H9 (cell line): ENCODE results near the gene GNA12. TPM values are rescaled to one million over a fixed set of nuclear protein-coding genes. Genes with fewer than 3 reads are reported as not detected.

Experiments
- DNase-seq: peaks from one replicate; pipeline ENCODE4 v3.0.0-alpha.2; 2017
- H2AFZ ChIP-seq: one replicate; pipeline ENCODE4 v1.6.1; 2013; ENCODE audit warnings: mild to moderate bottlenecking, low read length, control low read depth, moderate library complexity
- H2AK5ac ChIP-seq: 2 replicates; pipeline ENCODE4 v1.6.1; 2013; ENCODE audit warnings: low read length, control low read depth, mixed read lengths; ENCODE audit not compliant: insufficient read length
- H2BK120ac ChIP-seq: one replicate; pipeline ENCODE4 v1.6.1; 2013; ENCODE audit warnings: low read depth, mild to moderate bottlenecking, low read length, control low read depth, inconsistent platforms; ENCODE audit not compliant: poor library complexity, severe bottlenecking
- H2BK12ac ChIP-seq: 2 replicates; pipeline ENCODE4 v1.6.1; 2013; ENCODE audit warnings: low read length, control low read depth, mixed read lengths, low read depth; ENCODE audit not compliant: insufficient read length
- H2BK15ac ChIP-seq: 2 replicates; pipeline ENCODE4 v1.6.1; 2013; ENCODE audit warnings: low read depth, low read length, control low read depth
- H2BK20ac ChIP-seq: one replicate; pipeline ENCODE4 v1.6.1; 2013; ENCODE audit warnings: low read depth, mild to moderate bottlenecking, low read length, control low read depth, inconsistent platforms; ENCODE audit not compliant: poor library complexity, severe bottlenecking
- H2BK5ac ChIP-seq: 2 replicates; pipeline ENCODE4 v1.6.1; 2013; ENCODE audit warnings: low read length, control low read depth, mixed read lengths; ENCODE audit not compliant: insufficient read length
- H3K14ac ChIP-seq: 2 replicates; pipeline ENCODE4 v1.6.1; 2013; ENCODE audit warnings: low read length, control low read depth; ENCODE audit not compliant: insufficient read depth
- H3K18ac ChIP-seq: 2 replicates; pipeline ENCODE4 v1.6.1; 2013; ENCODE audit warnings: low read depth, mild to moderate bottlenecking, mixed read lengths, low read length, control low read depth; ENCODE audit not compliant: insufficient read length
- H3K23ac ChIP-seq: 2 replicates; pipeline ENCODE4 v1.6.1; 2013; ENCODE audit warnings: low read length, control low read depth, mixed read lengths, low read depth; ENCODE audit not compliant: insufficient read length
- H3K23me2 ChIP-seq: 2 replicates; pipeline ENCODE4 v1.6.1; 2013; ENCODE audit warnings: low read depth, mild to moderate bottlenecking, mixed read lengths, low read length, control low read depth; ENCODE audit not compliant: insufficient read length, poor library complexity, severe bottlenecking
- H3K27ac ChIP-seq: 2 replicates; pipeline ENCODE4 v1.5.1; 2013; ENCODE audit warnings: low read length, control low read depth, mixed read lengths, low read depth; ENCODE audit not compliant: insufficient read length
- H3K27me3 ChIP-seq: 2 replicates; pipeline ENCODE4 v1.6.1; 2013; ENCODE audit warnings: low read length, control low read depth, inconsistent platforms; ENCODE audit not compliant: insufficient read depth
- H3K4ac ChIP-seq: 2 replicates; pipeline ENCODE4 v1.6.1; 2013; ENCODE audit warnings: low read depth, mild to moderate bottlenecking, control low read depth, inconsistent platforms, low read length, moderate library complexity
- H3K4me1 ChIP-seq: 2 replicates; pipeline ENCODE4 v1.6.1; 2013; ENCODE audit warnings: low read length, control low read depth, inconsistent platforms; ENCODE audit not compliant: insufficient read depth
- H3K4me2 ChIP-seq: 2 replicates; pipeline ENCODE4 v1.6.1; 2013; ENCODE audit warnings: low read length, control low read depth, mixed read lengths; ENCODE audit not compliant: insufficient read length, insufficient read depth
- H3K56ac ChIP-seq: 2 replicates; pipeline ENCODE4 v1.6.1; 2013; ENCODE audit warnings: low read depth, mild to moderate bottlenecking, mixed read lengths, low read length, control low read depth; ENCODE audit not compliant: insufficient read length
- H3K79me1 ChIP-seq: 2 replicates; pipeline ENCODE4 v1.6.1; 2013; ENCODE audit warnings: low read depth, mild to moderate bottlenecking, moderate library complexity, low read length, control low read depth, inconsistent platforms; ENCODE audit not compliant: insufficient read depth, poor library complexity, severe bottlenecking
- H3K79me2 ChIP-seq: 2 replicates; pipeline ENCODE4 v1.6.1; 2013; ENCODE audit warnings: low read length, control low read depth, inconsistent platforms; ENCODE audit not compliant: insufficient read depth
- H3K9ac ChIP-seq: 2 replicates; pipeline ENCODE4 v1.6.1; 2013; ENCODE audit warnings: low read length, control low read depth, mixed read lengths; ENCODE audit not compliant: insufficient read length; ENCODE audit errors: extremely low read depth
- H3K9me3 ChIP-seq: one replicate; pipeline ENCODE4 v1.6.1; 2013; ENCODE audit warnings: low read depth, low read length, inconsistent platforms; ENCODE audit not compliant: control insufficient read depth
- H3T11ph ChIP-seq: one replicate; pipeline ENCODE4 v1.6.1; 2013; ENCODE audit warnings: mild to moderate bottlenecking, low read length, control low read depth, inconsistent platforms
- H4K20me1 ChIP-seq: one replicate; pipeline ENCODE4 v1.6.1; 2013; ENCODE audit not compliant: control insufficient read depth, insufficient read length, insufficient read depth
- H4K5ac ChIP-seq: 2 replicates; pipeline ENCODE4 v1.6.1; 2013; ENCODE audit warnings: low read depth, mild to moderate bottlenecking, mixed read lengths, low read length, control low read depth; ENCODE audit not compliant: insufficient read length
- H4K8ac ChIP-seq: replicated peaks from 2 replicates; pipeline ENCODE4 v1.6.1; 2013; ENCODE audit warnings: low read length, control low read depth, mixed read lengths, low read depth; ENCODE audit not compliant: insufficient read length
- H4K91ac ChIP-seq: 2 replicates; pipeline ENCODE4 v1.6.1; 2013; ENCODE audit warnings: low read depth, mild to moderate bottlenecking, moderate library complexity, mixed read lengths, low read length, control low read depth; ENCODE audit not compliant: insufficient read length
- H3K27ac Mint-ChIP-seq, 3 experiments: 2 replicates in 2 of 3; 3 replicates in 1 of 3; pipeline ENCODE4 v1.8.0; 2020 to 2021; ENCODE audit warnings: mixed read lengths in 3 of 3, mild to moderate bottlenecking in 1 of 3, moderate library complexity in 1 of 3
- H3K27me3 Mint-ChIP-seq: 2 replicates; pipeline ENCODE4 v1.8.0; 2021; ENCODE audit warnings: low read depth, mild to moderate bottlenecking, moderate library complexity, mixed read lengths
- H3K36me3 Mint-ChIP-seq, 3 experiments: 2 replicates in 2 of 3; 3 replicates in 1 of 3; pipeline ENCODE4 v1.8.0; 2020 to 2021; ENCODE audit warnings: low read depth in 3 of 3, mixed read lengths in 3 of 3; ENCODE audit not compliant: insufficient read depth in 1 of 3
- H3K4me1 Mint-ChIP-seq, 2 experiments: 2 replicates each; pipeline ENCODE4 v1.8.0; 2020; ENCODE audit warnings: mixed read lengths in 2 of 2
- H3K4me3 Mint-ChIP-seq, 2 experiments: 2 replicates in 1 of 2; 3 replicates in 1 of 2; pipeline ENCODE4 v1.8.0; 2020 to 2021; ENCODE audit warnings: mild to moderate bottlenecking in 2 of 2, mixed read lengths in 2 of 2, moderate library complexity in 1 of 2
- H3K9me3 Mint-ChIP-seq, 2 experiments: 2 replicates in 1 of 2; 3 replicates in 1 of 2; pipeline ENCODE4 v1.8.0; 2020; ENCODE audit warnings: mild to moderate bottlenecking in 2 of 2, mixed read lengths in 2 of 2, moderate library complexity in 1 of 2
- CTCF ChIP-seq: fragments of 200-600 bp; sonication (generic); conservative IDR thresholded peaks from 3 replicates; pipeline ENCODE4 v1.8.0; 2021; ENCODE audit warnings: antibody characterized with exemption, mild to moderate bottlenecking
- WGBS: extraction: QIAGEN DNeasy Blood & Tissue Kit; methylation state at CpG from one replicate; pipeline ENCODE4 v1.1.7; 2013; ENCODE audit warnings: missing lambda C conversion rate, low lambda C conversion rate, mixed read lengths; ENCODE audit not compliant: insufficient read length; ENCODE audit errors: extremely low coverage; 5-methylcytosine and 5-hydroxymethylcytosine counted together
- total RNA-seq: library from RNA; stranded (reverse); gene quantifications from 2 replicates; pipeline ENCODE4 v1.2.1, GENCODE V29; 2021

GNA12 gene
- total RNA-seq, 1 experiment from 2014 or later = 60.2 TPM

- Histone ChIP-seq H2BK120ac (no peak overlapping the region), H3K18ac (no peak overlapping the region), H3K79me1 (no peaks in the 10 kb centered on the region), H3K27me3 (no peaks in the 10 kb centered on the region), H3T11ph (no peak overlapping the region), H2AK5ac (no peak overlapping the region), H3K4ac (no peak overlapping the region), H2BK12ac (no peak overlapping the region), H4K5ac (no peak overlapping the region), H4K91ac (no peak overlapping the region), H2BK20ac (no peak overlapping the region), H2AFZ (no peak overlapping the region), H3K23me2 (no peaks in the 10 kb centered on the region), H3K56ac (no peak overlapping the region), H3K14ac (no peak overlapping the region), H3K4me2 (no peak overlapping the region), H3K79me2 (no peaks in the 10 kb centered on the region), H3K27ac (no peak overlapping the region), H3K9ac (no peak overlapping the region), H4K8ac (no peak overlapping the region), H3K23ac (no peak overlapping the region), H2BK15ac (no peak overlapping the region), H3K4me1 (peaks cover 5% of the 10 kb centered on the region; the same call in 1 of the 2 replicates), H4K20me1 (no peaks in the 10 kb centered on the region), H2BK5ac (no peak overlapping the region), H3K9me3 (no peaks in the 10 kb centered on the region)
- Mint-ChIP-seq H3K36me3 (no peaks in the 10 kb centered on the region), H3K4me3 (no peak overlapping the region), H3K27ac (no peak overlapping the region), H3K27me3 (no peaks in the 10 kb centered on the region), H3K4me1 (peaks cover 34 to 50% of the 10 kb centered on the region in 2 experiments), H3K9me3 (peaks cover 0 to 5% of the 10 kb centered on the region in 2 experiments; a peak in 2 of 5 replicates)
- WGBS = no CpG with 5 or more reads among the region's 3 CpGs
- no peak for DNase-seq
- no peak for TF ChIP-seq CTCF
These were observed 34.2 kb upstream of the GNA12 start for GRCh38 chr7:2878306-2878705.
